ENCODE results near the gene XKR7. TPM values are rescaled to one million over a fixed set of nuclear protein-coding genes. Genes with fewer than 3 reads are reported as not detected.

Gene XKR7
- total and polyA plus RNA-seq, 8 donors = under 0.01 to 0.58 (median 0.21) TPM; not detected in 4

- H3K36me3 ChIP-seq = no peaks in the 10 kb centered on the region
- TF ChIP-seq CTCF (IDR thresholded peaks at IDR 0.05) = no peak
- TF ChIP-seq POLR2A (IDR thresholded peaks at IDR 0.05) = no peak
- TF ChIP-seq EP300 (IDR thresholded peaks at IDR 0.05) = no peak
- no peak for TF ChIP-seq POLR2AphosphoS5 (IDR thresholded peaks at IDR 0.05)
- no peaks in the 10 kb centered on the region for H3K4me1 ChIP-seq
- intact Hi-C loops (cut with DNase I; ENCODE audit: low total_unique reads) = no loop called here
- H3K27ac ChIP-seq = no peak overlapping the region
- H3K27me3 ChIP-seq = peaks cover 0 to 36% (median 0%) of the 10 kb centered on the region in 3 donors
- no peak overlapping the region for H3K4me3 ChIP-seq
- DNase-seq = peak in 1 of 2 donors; percentile 17
- no peaks in the 10 kb centered on the region for H3K9me3 ChIP-seq
- WGBS, 5 donors = 50 to 60% (median 54%) methylated on average over 13 of the region's 13 CpGs
Measured at GRCh38 chr20:31923388-31924331, 44.3 kb upstream of the XKR7 start.

- Histone ChIP-seq H3K36me3 (no peaks in the 10 kb centered on the region), H3K27ac (no peak overlapping the region), H3K4me3 (no peak overlapping the region), H3K4me1 (no peaks in the 10 kb centered on the region), H3K9me3 (no peaks in the 10 kb centered on the region), H3K27me3 (peaks cover 0 to 33% (median 0%) of the 10 kb centered on the region in 3 donors)
- intact Hi-C loops (cut with DNase I; ENCODE audit: low total_unique reads) = no loop called here
- DNase-seq = no peak
- WGBS, 5 donors = 85 to 93% (median 89%) methylated on average over 8 of the region's 8 CpGs
- TF ChIP-seq EP300 (IDR thresholded peaks at IDR 0.05) = no peak
- TF ChIP-seq POLR2A (IDR thresholded peaks at IDR 0.05) = no peak
- TF ChIP-seq CTCF (IDR thresholded peaks at IDR 0.05) = no peak
- TF ChIP-seq POLR2AphosphoS5 (IDR thresholded peaks at IDR 0.05) = no peak
Measured at GRCh38 chr20:31924561-31924960, 43.4 kb upstream of the XKR7 start.

- no peak for TF ChIP-seq POLR2A (IDR thresholded peaks at IDR 0.05)
- TF ChIP-seq EP300 (IDR thresholded peaks at IDR 0.05) = no peak
- TF ChIP-seq POLR2AphosphoS5 (IDR thresholded peaks at IDR 0.05) = no peak
- no peak for TF ChIP-seq CTCF (IDR thresholded peaks at IDR 0.05)
- DNase-seq = no peak
- intact Hi-C loops (cut with DNase I; ENCODE audit: low total_unique reads) = no loop called here
- WGBS, 5 donors = 55 to 61% (median 59%) methylated on average over 9 of the region's 9 CpGs
- H3K27ac ChIP-seq = no peak overlapping the region
- H3K4me3 ChIP-seq = no peak overlapping the region
- no peaks in the 10 kb centered on the region for H3K9me3 ChIP-seq
- H3K4me1 ChIP-seq = no peaks in the 10 kb centered on the region
- H3K36me3 ChIP-seq = no peaks in the 10 kb centered on the region
- H3K27me3 ChIP-seq = peaks cover 0 to 28% (median 0%) of the 10 kb centered on the region in 3 donors
Measured at GRCh38 chr20:31925631-31926030, 42.3 kb upstream of the XKR7 start.

- WGBS, 5 donors = 84 to 95% (median 89%) methylated on average over 2 of the region's 2 CpGs
- no peak for DNase-seq
- intact Hi-C loops (cut with DNase I; ENCODE audit: low total_unique reads) = no loop called here
Measured at GRCh38 chr20:31926493-31926892, 41.5 kb upstream of the XKR7 start.

More at GRCh38 chr20:31926493-31926892, 41.5 kb upstream of the XKR7 start:
- Histone ChIP-seq H3K27me3 (peaks cover 0 to 32% (median 0%) of the 10 kb centered on the region in 3 donors), H3K4me1 (no peaks in the 10 kb centered on the region), H3K36me3 (no peaks in the 10 kb centered on the region), H3K9me3 (no peaks in the 10 kb centered on the region), H3K27ac (no peak overlapping the region), H3K4me3 (no peak overlapping the region)
- TF ChIP-seq POLR2A (IDR thresholded peaks at IDR 0.05) (no peak), POLR2AphosphoS5 (IDR thresholded peaks at IDR 0.05) (no peak), EP300 (IDR thresholded peaks at IDR 0.05) (no peak)
